H1 (cell line): ENCODE data around the gene NOS2. TPM values are rescaled to one million over a fixed set of nuclear protein-coding genes. Genes with fewer than 3 reads are reported as not detected.

Experiments
- CTCF ChIA-PET: fragments of 300-600 bp; sonication (Branson Sonifier 250); formaldehyde crosslinking; loops from one replicate; lab custom pipeline; 2021; ENCODE audit not compliant: partially characterized antibody; lab: Charles Lee
- POLR2A ChIA-PET: fragments of 300-600 bp; sonication (Branson Sonifier 250); formaldehyde crosslinking; loops from one replicate; lab custom pipeline; 2021; ENCODE audit warnings: inconsistent platforms; ENCODE audit not compliant: partially characterized antibody; lab: Charles Lee
- DNase-seq, 2 experiments: peaks; one replicate each; pipeline versions ENCODE4 v3.0.0 to v3.0.0-alpha.2; 2010 to 2022; ENCODE audit warnings: low spot score in 2 of 2, low read depth in 1 of 2, mixed read lengths in 1 of 2
- FAIRE-seq: peaks from 2 replicates; lab custom pipeline; 2011; peaks lifted over from hg19 to GRCh38; lab: Jason Lieb, UNC
- H2AFZ ChIP-seq: 2 replicates; pipeline ENCODE4 v1.8.1; 2012; ENCODE audit warnings: low read length, inconsistent platforms
- H2AK5ac ChIP-seq: 2 replicates; pipeline ENCODE4 v1.6.1; 2013; ENCODE audit warnings: low read depth, low read length
- H2BK120ac ChIP-seq: replicated peaks from 2 replicates; pipeline ENCODE3; 2013; ENCODE audit warnings: low read depth, low read length, inconsistent platforms
- H2BK12ac ChIP-seq: 2 replicates; pipeline ENCODE4 v1.6.1; 2013; ENCODE audit warnings: low read depth, low read length
- H2BK15ac ChIP-seq: 2 replicates; pipeline ENCODE4 v1.6.1; 2013; ENCODE audit warnings: low read length
- H2BK20ac ChIP-seq: 2 replicates; pipeline ENCODE4 v1.6.1; 2013; ENCODE audit warnings: low read length
- H2BK5ac ChIP-seq: 2 replicates; pipeline ENCODE4 v1.6.1; 2013; ENCODE audit warnings: low read depth, low read length
- H3K14ac ChIP-seq: 2 replicates; pipeline ENCODE4 v1.6.1; 2013; ENCODE audit warnings: inconsistent platforms; ENCODE audit not compliant: insufficient read length
- H3K18ac ChIP-seq: 2 replicates; pipeline ENCODE4 v1.6.1; 2013; ENCODE audit warnings: low read length; ENCODE audit errors: extremely low read depth
- H3K23ac ChIP-seq: 2 replicates; pipeline ENCODE4 v1.6.1; 2013; ENCODE audit warnings: inconsistent platforms; ENCODE audit not compliant: insufficient read length
- H3K23me2 ChIP-seq: 2 replicates; pipeline ENCODE4 v1.6.1; 2013; ENCODE audit warnings: low read depth, low read length
- H3K27ac ChIP-seq: 2 replicates; pipeline ENCODE4 v1.6.1; 2011; ENCODE audit warnings: low read depth, low read length, inconsistent platforms
- H3K27me3 ChIP-seq, 4 experiments: replicated peaks in 1 of 4; 1 replicate in 1 of 4; 2 replicates in 3 of 4; pipeline versions ENCODE4 v1.6.1 to v1.8.1; 2011 to 2013; ENCODE audit warnings: low read length in 3 of 4, mild to moderate bottlenecking in 3 of 4, inconsistent platforms in 2 of 4, mixed read lengths in 2 of 4, moderate library complexity in 1 of 4; ENCODE audit not compliant: control insufficient read depth in 3 of 4, insufficient read depth in 3 of 4; ENCODE audit errors: extremely low read depth in 1 of 4
- H3K36me3 ChIP-seq, 4 experiments: 2 replicates each; pipeline versions ENCODE4 v1.6.1 to v1.8.1; 2011 to 2013; ENCODE audit warnings: mild to moderate bottlenecking in 4 of 4, low read length in 3 of 4, moderate library complexity in 2 of 4, control low read depth in 1 of 4, inconsistent platforms in 1 of 4; ENCODE audit not compliant: insufficient read depth in 4 of 4, control insufficient read depth in 2 of 4
- H3K4ac ChIP-seq: replicated peaks from 2 replicates; pipeline ENCODE3; 2013; ENCODE audit warnings: low read length, low read depth, mixed read lengths, inconsistent platforms; ENCODE audit not compliant: insufficient read length
- H3K4me1 ChIP-seq, 4 experiments: replicated peaks in 1 of 4; 1 replicate in 1 of 4; 2 replicates in 3 of 4; pipeline versions ENCODE4 v1.6.1 to v1.8.1; 2011 to 2013; ENCODE audit warnings: low read length in 3 of 4, inconsistent platforms in 2 of 4, mixed read lengths in 1 of 4; ENCODE audit not compliant: insufficient read depth in 4 of 4, control insufficient read depth in 3 of 4
- H3K4me2 ChIP-seq, 2 experiments: 2 replicates each; pipeline versions ENCODE4 v1.6.1 to v1.8.1; 2011 to 2013; ENCODE audit warnings: low read depth in 2 of 2, low read length in 2 of 2, control low read depth in 1 of 2, inconsistent platforms in 1 of 2, mild to moderate bottlenecking in 1 of 2; ENCODE audit not compliant: insufficient read depth in 1 of 2
- H3K4me3 ChIP-seq, 4 experiments: fragments of 200-600, 300-600 bp in 1 of 4; sonication (generic), shearing (Covaris generic), sonication (Bioruptor Twin) in 1 of 4; 2 replicates each; pipeline versions ENCODE4 v1.5.1 to v1.8.1; 2011 to 2016; ENCODE audit warnings: low read length in 4 of 4, low read depth in 3 of 4, control low read depth in 2 of 4, inconsistent platforms in 2 of 4, mild to moderate bottlenecking in 2 of 4, mixed read lengths in 1 of 4, moderate library complexity in 1 of 4; ENCODE audit not compliant: insufficient read depth in 2 of 4; ENCODE audit errors: extremely low read depth in 1 of 4
- H3K56ac ChIP-seq: replicated peaks from 2 replicates; pipeline ENCODE3; 2013; ENCODE audit warnings: low read depth, mild to moderate bottlenecking, mixed read lengths, low read length, inconsistent platforms; ENCODE audit not compliant: insufficient read length
- H3K79me1 ChIP-seq: 2 replicates; pipeline ENCODE4 v1.6.1; 2013; ENCODE audit warnings: low read depth, low read length, control low read depth
- H3K79me2 ChIP-seq, 2 experiments: 2 replicates each; pipeline versions ENCODE4 v1.6.1 to v1.8.1; 2012 to 2013; ENCODE audit warnings: low read length in 2 of 2, mild to moderate bottlenecking in 2 of 2, inconsistent platforms in 1 of 2; ENCODE audit not compliant: insufficient read depth in 2 of 2, control insufficient read depth in 1 of 2
- H3K9ac ChIP-seq, 4 experiments: replicated peaks in 1 of 4; 1 replicate in 1 of 4; 2 replicates in 3 of 4; pipeline versions ENCODE4 v1.6.1 to v1.8.1; 2011 to 2013; ENCODE audit warnings: low read depth in 3 of 4, low read length in 3 of 4, control low read depth in 2 of 4, mild to moderate bottlenecking in 2 of 4, moderate library complexity in 2 of 4, inconsistent platforms in 1 of 4; ENCODE audit errors: extremely low read depth in 1 of 4
- H3K9me3 ChIP-seq, 2 experiments: 2 replicates each; pipeline versions ENCODE4 v1.6.1 to v1.8.1; 2012 to 2013; ENCODE audit warnings: mild to moderate bottlenecking in 2 of 2, moderate library complexity in 2 of 2, control low read depth in 1 of 2, inconsistent platforms in 1 of 2, low read depth in 1 of 2, low read length in 1 of 2, mixed read lengths in 1 of 2; ENCODE audit not compliant: insufficient read depth in 2 of 2
- H4K20me1 ChIP-seq, 2 experiments: replicated peaks in 1 of 2; 2 replicates each; pipeline versions ENCODE3 to v1.8.1; 2011 to 2013; ENCODE audit warnings: inconsistent platforms in 2 of 2, low read length in 2 of 2, mild to moderate bottlenecking in 1 of 2; ENCODE audit not compliant: insufficient read depth in 2 of 2, control insufficient read depth in 1 of 2
- H4K5ac ChIP-seq: 2 replicates; pipeline ENCODE4 v1.6.1; 2013; ENCODE audit warnings: low read length, low read depth, mixed read lengths, inconsistent platforms; ENCODE audit not compliant: insufficient read length
- H4K8ac ChIP-seq: 2 replicates; pipeline ENCODE4 v1.8.0; 2013; ENCODE audit warnings: mild to moderate bottlenecking, moderate library complexity, low read length, inconsistent platforms; ENCODE audit not compliant: insufficient read depth; ENCODE audit errors: extremely low read depth
- H4K91ac ChIP-seq: replicated peaks from 2 replicates; pipeline ENCODE3; 2013; ENCODE audit warnings: low read length, mixed read lengths, inconsistent platforms; ENCODE audit not compliant: insufficient read length
- ASH2L ChIP-seq: fragments of 200-600, 300-600 bp; sonication (generic); IDR thresholded peaks from one replicate; pipeline ENCODE4 v1.7.1; 2017; ENCODE audit warnings: low read length
- EZH2 ChIP-seq: fragments of 200-600 bp; sonication (generic); IDR thresholded peaks from 2 replicates; pipeline ENCODE4 v1.7.1; 2012; ENCODE audit warnings: low read depth, mild to moderate bottlenecking, moderate library complexity, low read length, inconsistent platforms; ENCODE audit not compliant: severe bottlenecking
- HDAC6 ChIP-seq: IDR thresholded peaks from one replicate; pipeline ENCODE4 v1.7.1; 2012; ENCODE audit warnings: low read depth, mild to moderate bottlenecking, inconsistent platforms, low read length, moderate library complexity
- KDM4A ChIP-seq: IDR thresholded peaks from one replicate; pipeline ENCODE4 v1.7.1; 2012; ENCODE audit warnings: low read depth, mild to moderate bottlenecking, moderate library complexity, low read length, inconsistent platforms; ENCODE audit not compliant: severe bottlenecking
- NANOG ChIP-seq: IDR thresholded peaks from 2 replicates; pipeline ENCODE4 v1.6.1; 2011; ENCODE audit warnings: low read length, low read depth, mild to moderate bottlenecking, inconsistent platforms; ENCODE audit not compliant: insufficient read depth, poor library complexity, severe bottlenecking
- PHF8 ChIP-seq: fragments of 200-600 bp; sonication (generic); conservative IDR thresholded peaks from 2 replicates; pipeline ENCODE4 v1.7.1; 2012; ENCODE audit warnings: low read depth, mild to moderate bottlenecking, inconsistent platforms, low read length, moderate library complexity
- SUZ12 ChIP-seq: fragments of 200-600 bp; sonication (generic); IDR thresholded peaks from 2 replicates; pipeline ENCODE4 v1.6.1; 2012; ENCODE audit warnings: mild to moderate bottlenecking, inconsistent platforms, low read length, moderate library complexity, mixed read lengths
- WGBS, 2 experiments: shearing (Covaris generic) in 1 of 2; methylation state at CpG; one replicate each; pipeline versions ENCODE4 v1.1.6 to v1.1.7; 2013 to 2015; ENCODE audit warnings: low lambda C conversion rate in 2 of 2, mixed read lengths in 2 of 2, inconsistent platforms in 1 of 2, low coverage in 1 of 2, missing lambda C conversion rate in 1 of 2; ENCODE audit not compliant: insufficient replicate concordance in 2 of 2, insufficient coverage in 1 of 2, insufficient read length in 1 of 2; ENCODE audit errors: extremely low coverage in 1 of 2, missing lambda C conversion rate in 1 of 2; 5-methylcytosine and 5-hydroxymethylcytosine counted together
- polyA plus RNA-seq, 7 experiments: library from polyadenylated mRNA; depleted of rRNA in 3 of 7; stranded (reverse) in 5 of 7; unstranded in 2 of 7; fragments of >200 nt in 5 of 7; fragments of 200-250 nt in 2 of 7; gene quantifications; 1 replicate in 5 of 7; 2 replicates in 1 of 7; 4 replicates in 1 of 7; pipeline versions ENCODE4 v1.2.1 to v1.2.3, GENCODE V29; 2011 to 2013; ENCODE audit warnings: missing spikeins in 2 of 7, mixed read lengths in 2 of 7
- total RNA-seq: library from RNA; stranded (reverse); fragmentation: NEBNext Ultra II Directional; extraction: Animal tissue kit (Norgen Biotek cat#: 25700); gene quantifications from 2 replicates; pipeline ENCODE4 v1.2.1, GENCODE V29; 2021
- TF ChIP-seq, protein P1 (sequence below): IDR thresholded peaks from 2 replicates; pipeline ENCODE4 v1.6.1; 2012; ENCODE audit warnings: inconsistent platforms
- TF ChIP-seq, protein P2 (sequence below): IDR thresholded peaks from 2 replicates; pipeline ENCODE4 v1.6.1; 2012; ENCODE audit warnings: inconsistent platforms

NOS2 gene
- total and polyA plus RNA-seq, 2 of the 8 experiments (the other 6 are each of a cell fraction or from before 2014, with no cell fraction given) = 1.0 to 1.9 TPM

DNA sequence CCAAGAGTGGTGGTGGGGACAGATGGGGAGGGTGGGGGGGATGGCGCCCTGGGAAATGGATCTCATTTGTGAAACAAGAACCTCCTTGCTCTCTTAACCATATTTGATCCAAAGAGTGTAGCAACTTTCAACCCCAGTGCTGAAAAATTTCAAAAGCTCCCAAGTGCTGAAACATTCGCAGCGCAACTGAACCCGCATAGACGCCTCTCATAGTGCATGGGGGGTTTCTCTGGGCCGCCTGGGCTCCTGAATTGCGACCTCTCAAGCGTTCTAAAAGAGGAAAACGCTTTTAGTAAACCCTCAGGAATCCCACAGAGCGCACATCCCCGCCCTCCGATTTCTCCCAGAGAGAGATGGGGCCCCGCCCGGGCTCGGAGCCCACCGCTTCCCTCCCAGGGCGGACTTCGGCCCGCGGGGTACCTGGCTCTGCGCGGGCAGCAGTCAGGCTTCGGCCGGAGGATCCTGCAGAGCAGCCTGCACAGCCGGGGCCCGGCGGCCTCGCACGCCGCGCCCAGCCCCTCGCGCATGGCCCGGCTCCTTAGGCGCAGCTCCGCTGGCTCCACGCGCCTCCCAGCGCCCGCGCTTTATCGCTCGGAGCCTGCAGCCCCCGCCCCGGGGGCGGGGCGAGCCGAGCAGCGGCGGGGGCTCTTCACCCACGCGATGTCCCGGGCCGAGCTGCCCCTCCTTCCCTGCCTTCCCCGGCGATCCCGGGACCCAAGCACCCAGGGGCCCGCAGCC is 7.0 kb downstream of the NOS2 start:
- H2AK5ac ChIP-seq = no peak overlapping the region
- no peak overlapping the region for H2BK5ac ChIP-seq
- FAIRE-seq = no peak
- POLR2A ChIA-PET = interaction anchor here (1.4 kb wide), 2 partner anchors 9 to 86 kb away, joined by 3 to 4 read pairs; no protein-coding TSS in a partner anchor
- H3K23me2 ChIP-seq = peaks cover 7% of the 10 kb centered on the region; the same call in 1 of the 2 replicates
- TF ChIP-seq HDAC6 = no peak
- TF ChIP-seq KDM4A = peak; percentile 76
- TF ChIP-seq EZH2 = peak; percentile 48
- 0 out of 2 replicates have a peak, but pooled peaks have one; percentile 31 for TF ChIP-seq PHF8
- peak; percentile 54; the same call in 1 of the 2 replicates for TF ChIP-seq SUZ12
- TF ChIP-seq, protein P1, sequence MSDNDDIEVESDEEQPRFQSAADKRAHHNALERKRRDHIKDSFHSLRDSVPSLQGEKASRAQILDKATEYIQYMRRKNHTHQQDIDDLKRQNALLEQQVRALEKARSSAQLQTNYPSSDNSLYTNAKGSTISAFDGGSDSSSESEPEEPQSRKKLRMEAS = peak; percentile 85
- TF ChIP-seq, protein P2, sequence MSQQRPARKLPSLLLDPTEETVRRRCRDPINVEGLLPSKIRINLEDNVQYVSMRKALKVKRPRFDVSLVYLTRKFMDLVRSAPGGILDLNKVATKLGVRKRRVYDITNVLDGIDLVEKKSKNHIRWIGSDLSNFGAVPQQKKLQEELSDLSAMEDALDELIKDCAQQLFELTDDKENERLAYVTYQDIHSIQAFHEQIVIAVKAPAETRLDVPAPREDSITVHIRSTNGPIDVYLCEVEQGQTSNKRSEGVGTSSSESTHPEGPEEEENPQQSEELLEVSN = peak; percentile 94
- TF ChIP-seq ASH2L = peak; percentile 54
- TF ChIP-seq NANOG = no peak
- H3K4me1 ChIP-seq = peaks cover 0 to 3% (median 1%) of the 10 kb centered on the region in 4 experiments; a peak in 3 of 7 replicates
- H3K9me3 ChIP-seq = no peaks in the 10 kb centered on the region
- no peaks in the 10 kb centered on the region for H3K79me2 ChIP-seq
- no peak overlapping the region for H2AFZ ChIP-seq
- no peak overlapping the region for H3K23ac ChIP-seq
- no peak overlapping the region for H3K56ac ChIP-seq
- no peak overlapping the region for H4K91ac ChIP-seq
- 0 out of 2 replicates have a peak overlapping the region, but pooled peaks have one; percentile 7 for H3K18ac ChIP-seq
- no peak overlapping the region for H2BK15ac ChIP-seq
- CTCF ChIA-PET = interaction anchor here (0.7 to 6.2 kb wide), 5 partner anchors 12 to 87 kb away, joined by 3 to 41 read pairs (median 6); no protein-coding TSS in a partner anchor
- H3K4me2 ChIP-seq = peak overlapping the region; percentile 73 to 82
- H3K36me3 ChIP-seq = no peaks in the 10 kb centered on the region
- H3K79me1 ChIP-seq = no peaks in the 10 kb centered on the region
- no peak overlapping the region for H3K27ac ChIP-seq
- H3K9ac ChIP-seq = peak overlapping the region in 2 of 4 experiments; percentile 8 to 64; a peak in 1 of 7 replicates
- H3K27me3 ChIP-seq = peaks cover 0 to 24% (median 19%) of the 10 kb centered on the region in 4 experiments; a peak in 6 of 7 replicates
- H4K20me1 ChIP-seq = no peaks in the 10 kb centered on the region
- H2BK20ac ChIP-seq = no peak overlapping the region
- H3K14ac ChIP-seq = no peak overlapping the region
- H4K5ac ChIP-seq = no peak overlapping the region
- WGBS, 2 experiments = 6% methylated on average over 41 of the region's 58 CpGs; no CpG with 5 or more reads in 1 of the 2 experiments
- no peak overlapping the region for H2BK12ac ChIP-seq
- H3K4me3 ChIP-seq = peak overlapping the region; percentile 36 to 60 (median 41)
- DNase-seq = peak in 1 of 2 experiments; percentile 67
- no peak overlapping the region for H3K4ac ChIP-seq
- H2BK120ac ChIP-seq = no peak overlapping the region
- H4K8ac ChIP-seq = peak overlapping the region; percentile 53; the same call in 1 of the 2 replicates
